ENCODE results near the gene TAGLN.

DNA sequence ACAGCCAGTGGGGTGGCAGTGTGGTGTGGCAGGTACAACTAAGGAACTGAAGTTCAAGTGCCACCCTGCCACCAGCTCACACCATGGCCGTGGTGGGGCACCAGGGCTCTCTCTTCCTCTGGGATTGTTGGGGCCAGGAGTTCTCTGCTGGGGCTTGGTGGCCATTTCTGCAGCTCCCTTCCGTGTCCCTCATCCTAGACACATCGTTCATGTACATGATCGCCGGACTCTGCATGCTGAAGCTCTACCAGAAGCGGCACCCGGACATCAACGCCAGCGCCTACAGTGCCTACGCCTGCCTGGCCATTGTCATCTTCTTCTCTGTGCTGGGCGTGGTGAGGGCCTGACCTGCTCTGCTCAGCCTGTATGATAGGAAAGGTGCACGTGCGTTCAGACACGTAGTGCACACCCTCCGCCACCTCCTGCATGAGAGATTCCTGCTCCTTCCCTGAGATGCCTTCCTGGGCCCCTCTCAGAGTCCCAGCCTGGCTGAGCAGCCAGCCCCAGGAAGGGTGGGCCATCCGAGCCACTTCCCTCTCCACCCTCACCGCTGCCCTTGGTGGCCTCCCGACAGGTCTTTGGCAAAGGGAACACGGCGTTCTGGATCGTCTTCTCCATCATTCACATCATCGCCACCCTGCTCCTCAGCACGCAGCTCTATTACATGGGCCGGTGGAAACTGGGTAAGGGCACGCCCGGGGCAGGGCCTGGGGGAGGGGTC, 7.3 kb upstream of the TAGLN start:
- TF ChIP-seq CTCF (conservative IDR thresholded peaks at IDR 0.05) (no peak), EZH2 (IDR thresholded peaks at IDR 0.05; ENCODE audit: low read depth) (no peak)
